A549 treated with RU486 at 1 μM for 4 hours (cell line): ENCODE data around the gene SRSF1. TPM values are rescaled to one million over a fixed set of nuclear protein-coding genes. Genes with fewer than 3 reads are reported as not detected.

Source experiments
- total RNA-seq: library from RNA; stranded (reverse); fragments of 200-300 nt; extraction: Qiagen RNA extraction; gene quantifications from 5 replicates; pipeline ENCODE4 v1.2.3, GENCODE V29; 2022; ENCODE audit warnings: low read depth

Gene SRSF1, protein sequence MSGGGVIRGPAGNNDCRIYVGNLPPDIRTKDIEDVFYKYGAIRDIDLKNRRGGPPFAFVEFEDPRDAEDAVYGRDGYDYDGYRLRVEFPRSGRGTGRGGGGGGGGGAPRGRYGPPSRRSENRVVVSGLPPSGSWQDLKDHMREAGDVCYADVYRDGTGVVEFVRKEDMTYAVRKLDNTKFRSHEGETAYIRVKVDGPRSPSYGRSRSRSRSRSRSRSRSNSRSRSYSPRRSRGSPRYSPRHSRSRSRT
- total RNA-seq = 213 to 296 TPM (median 260 TPM) in 5 replicates

GRCh38 chr17:58006924-58007780 is at the start of gene SRSF1:
TSS of gene SRSF1 (minus strand) at chr17:58007246. CDS start at chr17:58007137, 109 bp downstream.

GRCh38 chr17:57987581-57988300 is 19.3 kb downstream of the SRSF1 start, which contains the start of gene VEZF1:
TSS of gene VEZF1 (minus strand) at chr17:57988254. CDS start at chr17:57988111, 143 bp downstream.

GRCh38 chr17:57955183-57955931 is 51.7 kb downstream of the SRSF1 start, which contains the start of gene CUEDC1:
TSS of gene CUEDC1 (minus strand) at chr17:57955412. CDS start at chr17:57885564, 69,848 bp downstream.

Other genes starting within 250 kb of the SRSF1 start
- gene MRPS23, start 157.2 kb downstream of the SRSF1 start, total RNA-seq = 151 to 218 TPM (median 160 TPM) in 5 replicates
- 41.9 to 56.1 TPM (median 52.0 TPM) in 5 replicates for gene CUEDC1, start 51.8 kb downstream of the SRSF1 start, total RNA-seq
- 27.2 to 46.6 TPM (median 43.6 TPM) in 5 replicates for gene VEZF1, start 19.0 kb downstream of the SRSF1 start, total RNA-seq
- 18.9 to 27.2 TPM (median 23.2 TPM) in 5 replicates for gene DYNLL2, start 76.2 kb upstream of the SRSF1 start, total RNA-seq
- 0.03 TPM in 1 of 5 replicates, not detected in the others for gene OR4D1, start 141.1 kb upstream of the SRSF1 start, total RNA-seq
- not detected in 5 replicates for gene OR4D2, start 159.7 kb upstream of the SRSF1 start, total RNA-seq
- gene EPX, start 185.5 kb upstream of the SRSF1 start, total RNA-seq = not detected in 5 replicates
- 8.5 to 11.2 TPM (median 10.6 TPM) in 5 replicates for gene MKS1, start 212.0 kb upstream of the SRSF1 start, total RNA-seq
- not detected in 5 replicates for gene LPO, start 231.3 kb upstream of the SRSF1 start, total RNA-seq